ENCODE data around the gene CRELD2. TPM values are rescaled to one million over a fixed set of nuclear protein-coding genes. Genes with fewer than 3 reads are reported as not detected.
A peak's percentile ranks its signal among the peaks of the same experiment; 100 is the strongest.

The CRELD2 gene
- total and polyA plus RNA-seq, 2 of the 13 experiments (the other 11 are each of a cell fraction or from before 2014, with no cell fraction given): 17.2 to 44.7 TPM

- TF ChIP-seq MTERF4 (CRISPR knock-in tag; IDR thresholded peaks at IDR 0.05) (no peak; the same call in 1 of the 2 replicates), MIER2 (CRISPR knock-in tag; IDR thresholded peaks at IDR 0.05) (no peak), NFAT5 (CRISPR knock-in tag; IDR thresholded peaks at IDR 0.05) (no peak), XBP1 (CRISPR knock-in tag; IDR thresholded peaks at IDR 0.05) (no peak), ZNF296 (CRISPR knock-in tag; conservative IDR thresholded peaks at IDR 0.05) (no peak), ZNF460 (CRISPR knock-in tag; IDR thresholded peaks at IDR 0.05; ENCODE audit: borderline replicate concordance) (no peak), ZNF839 (CRISPR knock-in tag; IDR thresholded peaks at IDR 0.05; ENCODE audit: borderline replicate concordance) (no peak), GLMP (CRISPR knock-in tag; IDR thresholded peaks at IDR 0.05; ENCODE audit: borderline replicate concordance) (no peak), HDAC6 (IDR thresholded peaks at IDR 0.05; ENCODE audit: low read depth, low read length) (no peak), SIX4 (CRISPR knock-in tag; IDR thresholded peaks at IDR 0.05) (no peak), SIN3A (IDR thresholded peaks at IDR 0.05; ENCODE audit: borderline replicate concordance, low read depth, low read length) (0 out of 2 replicates have a peak, but pooled peaks have one; percentile 20), ZMAT3 (CRISPR knock-in tag; conservative IDR thresholded peaks at IDR 0.05) (no peak), FUBP1 (CRISPR knock-in tag; IDR thresholded peaks at IDR 0.05; ENCODE audit: borderline replicate concordance) (no peak), ARID5B (CRISPR knock-in tag; IDR thresholded peaks at IDR 0.05) (no peak)
These were observed at the start of gene CRELD2, which contains the start of gene ALG12 (continued) for GRCh38 chr22:49917974-49918910.

All from HepG2 (cell line).